HG02884 (cell line): ENCODE results near the gene KAZN.

Experiments
- ATAC-seq: cut with Tn5 transposase; IDR thresholded peaks from one replicate; pipeline ENCODE4 v1.9.1; 2021; ENCODE audit warnings: mild to moderate bottlenecking, moderate library complexity; ENCODE audit not compliant: unreplicated experiment

Gene KAZN

DNA sequence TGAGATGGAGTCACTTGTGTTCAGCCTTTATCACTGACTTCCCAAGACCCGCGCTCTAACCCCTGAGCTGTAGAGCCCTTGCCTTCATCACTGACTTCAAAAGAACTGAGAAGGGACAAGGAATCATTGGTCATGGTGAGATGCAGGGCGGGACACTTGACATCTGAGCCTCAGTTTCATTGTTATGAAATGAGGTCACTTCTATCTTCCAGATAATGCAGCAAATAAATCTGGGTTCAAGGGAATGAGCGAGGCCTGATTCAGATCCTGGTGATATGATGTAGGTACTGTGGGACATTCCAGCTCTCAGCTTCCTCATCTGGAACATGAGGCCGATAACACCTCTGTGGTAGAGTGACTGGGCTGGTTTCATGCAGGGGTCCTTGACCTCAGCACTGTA lies 13.8 kb downstream of the KAZN start:
- no peak for ATAC-seq

DNA sequence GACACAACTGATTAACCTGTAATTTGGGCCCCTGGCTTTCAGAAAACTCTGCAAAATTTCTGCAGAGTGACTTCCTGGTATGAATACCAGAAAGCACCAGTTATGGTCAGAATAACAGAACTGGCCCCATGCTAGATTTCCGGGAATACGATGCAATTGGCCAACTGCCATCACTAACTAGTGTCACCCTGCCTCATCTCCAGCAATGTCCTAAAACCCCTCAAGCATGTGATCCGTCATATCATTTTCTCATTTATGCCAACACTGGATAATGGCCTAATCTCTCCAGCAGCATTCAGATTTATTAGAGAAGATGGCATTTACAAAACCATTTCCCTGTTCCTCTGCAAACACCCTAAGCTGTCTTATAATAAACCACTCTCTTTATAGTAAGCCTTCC lies 15.4 kb downstream of the KAZN start:
- no peak for ATAC-seq

DNA sequence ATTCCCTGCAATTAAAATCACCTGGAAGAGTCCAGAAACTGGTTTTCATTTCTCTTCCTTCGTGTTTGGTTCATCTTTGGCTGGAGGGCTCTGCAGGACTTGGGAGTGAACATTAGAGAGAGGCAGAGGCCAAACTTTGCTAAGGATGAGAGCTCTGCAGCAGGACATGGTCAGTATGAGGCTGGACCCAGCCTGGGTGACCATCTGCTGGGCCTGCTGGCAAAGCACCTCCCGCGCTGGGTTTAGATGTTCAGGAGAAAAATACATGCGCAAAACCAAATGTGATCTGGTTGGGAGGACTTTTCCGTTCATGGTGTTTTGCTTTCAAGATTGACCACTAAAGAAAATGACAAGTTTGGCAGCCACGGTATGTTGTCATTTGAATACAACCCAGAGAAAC lies 15.9 kb downstream of the KAZN start:
- ATAC-seq, result no peak

DNA sequence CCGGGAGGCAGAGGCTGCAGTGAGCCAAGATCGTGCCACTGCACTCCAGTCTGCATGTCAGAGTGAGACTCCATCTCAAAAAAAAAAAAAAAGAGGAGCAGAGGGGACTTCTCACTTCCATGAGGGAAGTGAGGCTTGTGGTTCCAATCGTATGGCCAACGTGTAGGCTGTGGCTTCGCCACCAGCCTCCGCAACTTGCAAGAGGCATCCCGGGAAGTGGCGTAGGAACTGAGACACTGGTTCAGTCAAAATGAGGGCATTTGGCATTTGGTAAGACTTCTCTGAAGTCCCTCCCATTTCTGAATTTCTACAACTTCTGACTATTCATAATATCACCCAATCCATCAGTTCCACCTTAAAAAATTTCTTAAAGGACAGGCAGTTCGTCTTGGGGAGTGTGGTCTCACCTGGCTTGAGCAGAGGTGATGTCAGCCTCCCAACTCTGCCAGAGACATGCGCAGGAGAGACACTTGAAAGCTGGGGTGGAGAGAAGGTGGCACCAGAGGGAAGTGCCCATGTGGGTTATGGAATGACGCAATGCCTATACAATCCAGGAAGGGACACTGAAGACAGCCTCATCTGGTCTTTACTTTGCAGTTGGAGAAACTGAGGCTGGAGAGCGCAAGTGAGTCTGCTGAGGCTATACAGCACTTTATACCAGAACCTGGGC lies 17.2 kb downstream of the KAZN start:
- ATAC-seq, result no peak

DNA sequence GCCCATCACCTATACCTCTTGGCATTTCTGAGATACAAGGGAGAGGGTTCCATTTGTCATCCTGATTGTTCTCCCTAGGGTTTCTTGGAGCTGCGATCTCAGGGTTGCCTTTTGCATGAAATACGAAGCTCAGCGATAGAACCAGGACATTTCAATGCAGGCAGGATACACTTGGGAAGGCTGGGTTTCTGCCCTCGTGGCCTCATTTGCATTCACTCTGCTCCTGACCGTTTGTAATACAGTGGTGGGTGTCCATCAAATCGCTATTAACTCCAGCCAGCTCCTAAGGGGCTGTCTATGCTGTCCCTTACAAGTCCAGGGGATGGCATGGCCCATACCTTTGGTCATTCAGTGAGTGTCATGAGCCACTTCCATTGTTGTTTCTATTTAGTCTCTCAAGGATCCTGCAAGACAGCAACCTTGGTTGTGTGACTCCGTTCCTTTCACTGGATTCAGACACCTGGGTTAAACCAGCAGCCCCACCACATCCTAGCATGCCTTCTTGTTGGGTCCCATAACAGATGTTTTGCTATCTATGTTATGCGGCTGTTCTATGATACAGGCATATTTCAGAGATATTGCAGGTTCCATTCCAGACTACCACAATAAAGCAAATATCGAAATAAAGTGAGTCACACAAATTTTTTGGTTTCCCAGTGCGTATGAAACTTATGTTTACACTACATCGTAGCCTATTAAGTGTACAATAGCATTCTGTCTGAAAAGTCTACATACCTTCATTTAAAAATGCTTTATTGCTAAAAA lies 18.3 kb downstream of the KAZN start:
- no peak for ATAC-seq

DNA sequence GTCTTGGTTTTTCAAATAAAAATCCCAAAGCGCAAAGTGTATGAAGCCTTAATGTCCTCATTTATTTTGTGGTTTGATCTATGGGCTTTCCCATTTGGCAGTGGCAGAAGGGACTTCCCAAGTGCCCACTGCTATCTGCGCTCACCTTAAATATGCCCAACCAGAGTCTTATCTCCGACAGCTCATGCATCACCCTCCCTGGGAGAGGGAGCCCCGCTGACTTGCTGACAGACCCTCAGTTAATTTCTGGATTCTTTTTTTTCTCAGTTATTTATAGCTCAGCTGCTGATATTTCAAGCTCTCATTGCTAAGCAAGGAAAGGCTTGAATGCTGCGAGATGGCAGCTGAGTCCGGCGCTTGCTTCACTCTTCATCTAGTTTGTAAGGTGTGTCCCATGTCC lies 19.3 kb downstream of the KAZN start:
- no peak for ATAC-seq

DNA sequence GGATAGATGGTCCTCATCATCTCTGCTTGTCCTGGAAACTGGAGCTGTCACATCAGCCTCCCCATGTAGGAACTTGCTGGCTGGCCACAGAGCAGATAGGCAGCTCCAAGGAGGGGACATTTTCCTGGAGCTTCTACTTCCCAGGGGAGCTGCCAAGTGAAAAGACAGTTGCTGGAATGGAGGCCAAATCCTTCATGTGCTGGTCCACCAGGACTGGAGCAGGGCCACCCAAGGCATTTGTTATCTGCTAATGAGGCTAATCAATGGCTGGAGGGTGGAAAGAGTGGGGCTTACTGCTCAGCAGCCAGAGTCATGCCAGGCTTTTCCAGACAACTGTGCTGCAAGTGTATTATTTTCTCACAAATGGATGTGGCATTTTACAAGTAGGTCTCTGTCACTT lies 22.5 kb downstream of the KAZN start:
- no peak for ATAC-seq

DNA sequence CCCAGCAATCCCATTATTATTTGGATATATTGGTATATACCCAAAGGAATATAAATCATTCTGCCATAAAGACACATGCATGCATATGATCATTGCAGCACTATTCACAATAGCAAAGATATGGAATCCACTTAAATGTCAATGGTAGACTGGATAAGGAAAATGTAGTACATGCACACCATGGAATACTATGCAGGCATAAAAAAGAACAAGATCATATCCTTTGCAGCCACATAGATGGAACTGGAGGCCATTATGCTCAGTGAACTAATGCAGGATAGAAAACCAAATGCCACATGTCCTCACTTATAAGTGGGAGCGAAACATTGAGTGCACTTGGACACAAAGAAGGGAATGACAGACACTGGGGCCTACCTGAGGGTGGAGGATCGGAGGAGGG lies 24.6 kb downstream of the KAZN start:
- ATAC-seq, result no peak

DNA sequence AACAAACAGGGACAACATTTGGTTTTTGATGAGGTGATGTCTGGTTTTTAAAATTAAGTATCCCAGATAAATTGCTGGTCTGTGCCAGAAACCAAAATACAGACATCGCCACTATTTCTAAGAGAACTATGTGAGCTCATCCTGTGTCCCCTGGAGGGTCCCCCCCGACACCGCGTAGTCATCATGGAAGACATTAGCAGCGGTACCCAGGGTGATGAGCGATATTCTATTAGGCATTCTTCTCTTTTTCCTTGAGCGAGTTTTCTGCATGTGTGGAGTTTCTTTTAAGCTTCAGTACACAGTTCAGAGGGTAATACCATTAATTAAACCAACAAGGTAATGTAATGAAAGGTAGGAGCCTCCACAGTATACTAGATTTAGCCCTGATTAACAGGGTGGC lies 26.5 kb downstream of the KAZN start:
- ATAC-seq, result no peak

DNA sequence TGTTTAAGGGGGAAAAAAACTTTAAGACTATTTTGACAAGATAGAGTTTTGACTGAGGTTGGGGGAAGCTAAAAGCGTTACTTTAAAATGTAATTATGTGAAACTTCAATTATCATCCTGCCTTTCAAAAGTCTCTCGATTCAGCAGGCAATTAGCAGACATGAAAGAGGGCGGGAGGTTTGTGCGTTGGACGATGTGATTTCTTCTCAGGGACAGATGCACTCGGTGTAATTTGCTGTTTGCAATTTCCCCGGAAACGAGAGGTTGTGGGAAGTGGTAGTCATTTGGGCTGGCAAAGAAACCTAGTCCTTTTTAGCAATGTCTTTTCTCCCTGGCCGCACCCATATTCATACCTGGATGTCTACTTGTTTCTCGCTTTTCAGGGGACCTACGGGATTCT lies 27.1 kb downstream of the KAZN start:
- no peak for ATAC-seq

DNA sequence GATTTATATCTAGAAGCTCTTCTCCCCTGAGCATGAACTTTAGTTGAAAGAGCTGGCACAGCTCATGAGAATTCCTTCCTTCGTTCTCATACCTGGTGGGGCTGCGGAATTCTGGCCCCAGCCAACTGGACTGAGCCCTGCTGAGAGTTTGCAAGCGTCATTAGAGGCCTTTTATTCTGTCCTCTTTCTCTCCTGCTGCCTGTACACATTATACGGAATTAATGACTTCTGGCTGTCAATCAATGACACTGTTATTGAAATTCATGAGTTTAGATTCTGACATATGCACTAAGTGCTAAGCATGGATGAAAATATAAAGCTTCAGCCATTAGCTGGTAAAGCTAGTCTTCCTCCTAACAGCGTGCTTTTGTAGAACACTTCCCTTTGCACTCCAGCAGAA lies 27.5 kb downstream of the KAZN start:
- ATAC-seq, result no peak

DNA sequence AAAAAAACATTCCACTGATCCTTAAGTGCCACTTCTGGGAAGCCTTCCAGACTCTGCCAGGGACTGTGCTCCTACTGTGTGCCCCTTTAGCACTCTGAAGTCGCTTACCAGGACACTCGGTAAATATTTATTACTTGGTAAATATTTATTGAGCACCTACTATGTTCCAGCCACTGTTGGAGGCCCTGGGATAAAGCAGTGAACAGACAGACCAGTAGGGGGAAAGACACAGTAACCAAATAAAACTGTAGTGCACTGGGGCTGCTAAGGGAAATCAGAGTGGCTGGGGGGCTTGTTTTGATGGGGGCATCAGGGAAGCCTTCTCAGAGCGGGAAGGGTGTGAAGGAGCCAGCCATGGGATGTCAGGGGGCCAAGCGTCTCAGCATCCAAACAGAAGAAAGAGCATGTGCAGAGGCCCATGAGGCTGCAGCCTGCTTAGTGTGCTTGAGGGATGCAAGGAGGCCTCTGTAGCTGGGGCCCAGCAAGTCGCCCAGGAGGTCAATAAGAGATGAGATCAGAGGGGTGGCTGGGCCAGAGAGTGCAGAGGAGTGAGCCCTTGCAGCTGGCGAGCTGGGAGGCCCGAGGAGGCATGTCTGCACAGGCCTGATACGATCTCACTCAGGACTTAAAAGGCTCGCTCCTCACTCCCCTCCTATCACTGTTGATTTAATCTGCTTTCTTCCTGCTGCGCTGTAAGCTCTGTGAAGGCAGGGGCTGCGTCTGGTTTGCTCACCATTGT lies 28.6 kb downstream of the KAZN start:
- ATAC-seq, result no peak

DNA sequence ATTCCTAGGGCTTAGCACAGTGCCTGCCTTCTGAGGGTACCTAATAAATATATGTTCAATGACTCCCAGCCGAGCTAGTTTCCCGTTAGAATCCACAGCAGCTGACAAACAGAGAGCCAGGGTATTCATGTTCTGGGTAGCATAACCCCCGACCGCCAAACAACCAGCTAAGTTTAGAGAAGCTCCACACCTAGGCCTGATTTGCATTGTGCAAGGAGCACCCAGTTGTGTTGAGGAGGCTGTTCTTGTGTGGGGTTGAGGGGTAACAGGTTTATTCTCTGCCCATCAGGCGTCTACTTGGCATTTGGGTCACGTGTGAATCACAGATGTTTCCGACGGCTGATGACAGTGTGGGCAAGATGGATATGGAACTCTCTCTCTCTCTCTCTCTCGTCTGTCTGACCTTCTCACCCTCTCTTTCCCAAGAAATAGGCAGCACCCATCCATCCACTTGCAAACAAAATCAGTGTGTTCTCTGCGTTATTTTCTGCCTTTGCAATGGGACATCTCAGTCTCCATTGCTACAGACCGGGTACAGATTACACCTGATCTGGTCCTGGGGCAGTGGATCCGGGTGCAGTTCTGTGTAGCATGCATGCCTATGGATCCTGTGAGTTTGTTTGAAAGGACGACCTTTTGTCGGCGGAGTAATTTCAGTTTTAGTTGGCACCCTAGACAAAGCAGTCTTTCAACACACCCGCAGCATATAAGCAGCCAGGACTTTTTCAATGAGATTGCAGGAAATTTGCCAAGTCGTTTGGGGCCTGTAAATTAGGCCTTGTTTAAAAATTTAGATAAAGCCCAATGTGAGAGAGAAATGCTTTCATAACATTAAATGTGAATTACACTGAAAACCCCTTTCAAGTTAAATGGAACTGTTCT lies 29.4 kb downstream of the KAZN start:
- ATAC-seq, result no peak

DNA sequence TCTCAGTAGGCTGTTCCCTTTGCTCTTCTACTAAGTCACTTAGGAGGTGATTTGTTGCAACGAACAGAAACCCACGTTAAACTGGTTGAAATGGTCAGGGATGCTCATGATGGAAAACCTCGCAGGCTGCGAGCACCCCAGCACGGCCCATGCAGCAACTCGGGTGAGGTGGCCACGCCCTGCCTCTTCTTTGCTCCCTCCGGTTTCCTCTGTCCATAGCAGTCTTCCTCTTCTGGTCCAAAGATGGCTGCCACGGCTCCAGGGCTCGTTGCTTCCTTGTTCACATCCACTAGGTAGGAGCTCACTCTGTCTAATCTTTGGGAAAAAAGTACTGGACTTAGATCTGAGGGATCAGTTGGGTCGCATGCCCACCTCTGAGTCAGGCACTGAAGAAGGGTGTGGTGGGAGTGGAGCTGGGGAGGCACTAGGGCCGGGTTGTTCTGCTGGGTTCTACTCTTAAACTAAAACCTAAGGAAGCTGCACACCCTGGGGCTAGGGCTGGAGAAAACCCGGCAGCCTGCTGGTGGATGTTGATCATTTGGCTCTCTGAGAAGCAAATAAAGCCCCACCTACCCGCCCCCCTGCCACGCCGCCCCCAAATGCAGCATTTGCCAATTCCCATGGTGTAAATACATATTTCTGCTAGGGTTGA lies 31.0 kb downstream of the KAZN start:
- no peak for ATAC-seq

DNA sequence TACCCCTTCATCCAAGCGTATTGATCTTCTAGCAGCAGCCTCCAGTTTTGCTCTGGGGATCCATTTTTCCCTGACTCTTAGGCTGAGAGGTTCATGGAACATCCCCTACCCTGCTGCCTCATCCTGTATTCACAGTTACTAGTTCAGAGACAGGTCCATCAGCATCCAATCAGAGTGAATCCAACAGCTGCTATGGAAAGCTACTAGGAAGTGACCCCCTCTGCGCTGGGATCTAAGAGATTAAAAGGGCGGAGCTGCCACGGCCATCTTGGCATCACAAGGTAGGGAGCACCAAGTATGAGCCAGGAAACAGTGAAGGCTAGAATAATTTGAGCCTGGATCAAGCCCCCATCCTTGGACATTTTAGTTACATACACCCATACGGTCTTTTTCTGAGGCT lies 32.5 kb downstream of the KAZN start:
- no peak for ATAC-seq

DNA sequence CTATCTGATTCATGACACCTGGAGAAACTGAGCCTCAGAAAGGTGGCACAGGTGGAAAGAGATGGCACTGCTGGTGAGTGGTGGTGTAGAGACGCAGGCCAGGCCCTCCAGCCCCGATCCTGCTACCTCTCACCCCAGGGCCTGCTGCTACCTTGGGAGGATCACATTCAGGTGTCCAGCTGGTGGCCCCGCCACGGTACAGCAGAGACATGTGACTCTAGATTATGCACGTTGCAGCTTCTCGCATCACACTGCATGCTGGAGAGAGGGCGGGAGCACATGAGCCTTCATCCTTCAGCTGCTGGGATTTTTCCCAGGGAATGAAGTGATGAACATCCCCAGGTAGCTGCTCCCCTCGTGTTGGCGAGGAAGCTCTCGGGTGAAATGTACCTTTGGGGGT lies 32.9 kb downstream of the KAZN start:
- no peak for ATAC-seq

DNA sequence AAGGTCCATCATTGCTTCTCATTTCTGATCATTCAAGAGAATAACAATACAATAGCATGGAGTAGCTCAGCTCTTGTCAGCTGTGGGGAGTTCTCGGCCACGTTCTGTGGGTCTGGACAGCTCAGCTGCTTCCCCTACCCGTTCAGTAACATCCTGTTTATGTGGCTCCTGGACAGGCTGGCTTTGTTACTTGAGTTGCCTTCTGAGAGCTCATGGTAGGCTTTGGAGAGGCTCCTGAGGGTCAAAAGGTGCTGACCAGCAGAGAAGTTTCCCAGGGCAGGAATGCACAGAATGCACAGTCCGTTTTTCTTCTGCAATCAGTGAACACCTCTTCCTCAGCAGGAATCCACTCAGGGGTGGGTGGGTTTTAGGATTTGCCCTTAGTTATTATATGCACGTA lies 36.0 kb downstream of the KAZN start:
- ATAC-seq, result no peak

DNA sequence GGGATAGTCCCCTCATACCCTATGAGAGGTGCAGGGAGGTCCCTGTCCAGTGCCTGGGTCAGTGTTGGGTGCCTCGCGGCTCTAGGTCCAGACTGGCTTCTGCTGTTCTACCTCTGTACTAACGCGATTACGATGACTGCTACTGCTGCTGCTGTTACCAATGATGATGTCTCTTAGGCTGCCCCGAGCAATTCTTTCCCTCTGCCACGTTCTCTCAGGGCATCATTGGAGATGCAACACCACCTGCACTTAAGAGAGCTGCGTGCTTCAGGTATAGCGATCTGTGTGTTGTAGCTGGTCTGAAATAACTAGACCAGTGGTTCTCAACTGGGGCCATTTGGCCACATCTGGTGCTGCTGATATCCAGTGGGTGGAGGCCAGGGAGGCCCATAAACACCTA lies 36.9 kb downstream of the KAZN start:
- ATAC-seq, result no peak

DNA sequence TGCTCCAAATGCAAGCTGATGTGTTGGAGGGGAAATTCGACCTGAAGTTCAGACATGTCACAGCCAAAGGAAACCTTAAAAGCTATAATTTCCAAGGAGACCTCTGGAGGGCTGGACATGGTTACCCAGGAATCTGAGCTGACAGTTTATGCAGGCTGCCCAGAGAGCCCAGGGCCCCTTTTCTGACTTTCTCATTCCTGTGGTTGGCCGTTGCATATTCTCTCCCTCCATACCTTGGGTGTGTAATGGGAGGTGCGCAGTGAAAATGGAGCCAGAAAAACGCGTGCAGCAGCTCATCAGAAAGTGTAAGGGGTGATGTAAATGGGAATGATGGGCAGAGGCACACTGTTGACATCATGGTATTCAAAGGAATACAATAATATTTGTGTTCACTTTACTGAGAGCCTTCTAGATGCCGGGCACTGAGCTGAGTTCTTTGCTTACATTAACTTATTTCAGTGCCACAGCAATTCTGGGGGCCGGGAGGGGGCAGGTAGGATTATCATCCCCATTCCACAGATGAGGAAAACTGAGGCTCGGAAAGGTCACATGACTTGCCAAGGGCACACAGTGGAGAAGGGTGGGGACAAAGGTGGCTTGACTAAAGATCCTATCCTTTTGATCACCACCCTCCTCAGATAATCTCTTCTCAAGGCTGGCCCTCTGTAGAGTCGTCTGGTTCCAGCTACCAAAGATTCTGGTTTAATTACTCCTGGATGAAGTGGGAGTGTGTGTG lies 38.6 kb downstream of the KAZN start:
- ATAC-seq, result no peak
